NB4 (cell line): ENCODE results near the gene SLC66A2.

ENCODE experiments used
- MYC ChIP-seq: IDR thresholded peaks from 2 replicates; pipeline ENCODE4 v1.6.1; 2011; ENCODE audit warnings: low read depth, low read length
- POLR2A ChIP-seq: IDR thresholded peaks from 2 replicates; pipeline ENCODE4 v1.6.1; 2011; ENCODE audit warnings: mild to moderate bottlenecking; ENCODE audit not compliant: insufficient read length; ENCODE audit errors: extremely low read depth
- TF ChIP-seq, protein P1 (sequence below): IDR thresholded peaks from one replicate; pipeline ENCODE4 v1.5.1; 2012; ENCODE audit warnings: low read depth, low read length
- TF ChIP-seq, protein P2 (sequence below): IDR thresholded peaks from 2 replicates; pipeline ENCODE4 v1.6.1; 2011; ENCODE audit warnings: low read depth, low read length

DNA sequence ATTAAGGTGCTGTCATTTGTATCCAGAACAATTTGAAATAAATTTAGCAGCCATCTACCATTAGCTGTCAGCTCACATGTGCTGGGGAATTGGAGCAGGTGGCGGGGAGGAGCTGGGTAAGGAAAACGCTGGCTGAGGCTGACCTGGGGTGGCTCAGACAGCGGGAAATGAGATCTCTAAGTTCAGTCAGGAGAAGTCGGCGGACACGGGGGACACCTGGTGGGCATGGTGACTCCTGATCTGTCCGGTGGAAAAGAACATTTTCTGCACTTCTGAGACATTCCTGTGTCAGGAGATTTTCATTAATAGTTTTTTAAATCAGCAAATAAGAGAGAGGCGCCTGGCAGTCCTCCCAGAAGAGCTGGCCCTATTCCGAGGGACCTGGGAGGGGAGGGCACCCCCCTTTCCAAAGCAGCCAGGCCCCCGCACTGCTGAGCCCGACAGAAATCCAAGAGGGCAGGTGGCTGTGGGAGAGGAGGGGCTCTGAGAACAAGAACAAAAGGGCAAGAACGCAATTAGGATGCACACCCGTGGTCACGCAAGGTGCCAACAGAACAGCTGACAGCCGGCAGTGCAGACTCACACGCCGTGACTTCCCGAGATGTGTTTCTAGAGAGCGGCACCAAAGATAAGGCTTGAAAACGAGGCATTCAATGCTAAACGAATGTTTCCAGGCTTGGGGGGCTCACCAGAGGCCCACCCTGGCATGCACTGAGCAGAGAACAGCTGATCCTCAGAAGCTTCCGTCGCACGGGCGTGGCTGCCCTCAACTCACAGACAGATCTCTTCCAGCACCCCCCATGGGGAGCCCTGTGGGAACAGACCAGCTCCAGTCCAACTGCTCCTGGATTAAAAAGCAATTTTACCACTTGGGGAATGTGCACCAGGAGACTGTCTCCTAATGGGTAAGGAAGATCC, 26.4 kb downstream of the SLC66A2 start:
- TF ChIP-seq, protein P1, sequence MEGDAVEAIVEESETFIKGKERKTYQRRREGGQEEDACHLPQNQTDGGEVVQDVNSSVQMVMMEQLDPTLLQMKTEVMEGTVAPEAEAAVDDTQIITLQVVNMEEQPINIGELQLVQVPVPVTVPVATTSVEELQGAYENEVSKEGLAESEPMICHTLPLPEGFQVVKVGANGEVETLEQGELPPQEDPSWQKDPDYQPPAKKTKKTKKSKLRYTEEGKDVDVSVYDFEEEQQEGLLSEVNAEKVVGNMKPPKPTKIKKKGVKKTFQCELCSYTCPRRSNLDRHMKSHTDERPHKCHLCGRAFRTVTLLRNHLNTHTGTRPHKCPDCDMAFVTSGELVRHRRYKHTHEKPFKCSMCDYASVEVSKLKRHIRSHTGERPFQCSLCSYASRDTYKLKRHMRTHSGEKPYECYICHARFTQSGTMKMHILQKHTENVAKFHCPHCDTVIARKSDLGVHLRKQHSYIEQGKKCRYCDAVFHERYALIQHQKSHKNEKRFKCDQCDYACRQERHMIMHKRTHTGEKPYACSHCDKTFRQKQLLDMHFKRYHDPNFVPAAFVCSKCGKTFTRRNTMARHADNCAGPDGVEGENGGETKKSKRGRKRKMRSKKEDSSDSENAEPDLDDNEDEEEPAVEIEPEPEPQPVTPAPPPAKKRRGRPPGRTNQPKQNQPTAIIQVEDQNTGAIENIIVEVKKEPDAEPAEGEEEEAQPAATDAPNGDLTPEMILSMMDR, result no peak
- TF ChIP-seq POLR2A (no peak), MYC (no peak)
- TF ChIP-seq, protein P2, sequence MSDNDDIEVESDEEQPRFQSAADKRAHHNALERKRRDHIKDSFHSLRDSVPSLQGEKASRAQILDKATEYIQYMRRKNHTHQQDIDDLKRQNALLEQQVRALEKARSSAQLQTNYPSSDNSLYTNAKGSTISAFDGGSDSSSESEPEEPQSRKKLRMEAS, result no peak
